Natural killer cell treated with Interleukin-12 subunit alpha and Interleukin-12 subunit beta and Interleukin-15 and Interleukin-18, amount 100 ng/mL, for 72 hours (primary cell): ENCODE measurements around the gene ACAA1. TPM values are rescaled to one million over a fixed set of nuclear protein-coding genes. Genes with fewer than 3 reads are reported as not detected.
A peak's percentile ranks its signal among the peaks of the same experiment; 100 is the strongest.

ENCODE experiments used
- ATAC-seq, 2 donors: fragments of 150-1000 bp; cut with Tn5 transposase in 1 of 2; sonication (Bioruptor Pico), chemical (Tn5 transposase) in 1 of 2; 2 replicates each; pipeline ENCODE4 v1.10.0; 2021
- DNase-seq: peaks from one replicate; pipeline ENCODE4 v3.0.0; 2022; ENCODE audit warnings: low spot score
- H3K27ac Mint-ChIP-seq, 2 donors: 1 replicate in 1 of 2; 2 replicates in 1 of 2; pipeline ENCODE4 v1.8.0; 2022; ENCODE audit warnings: mixed read lengths in 2 of 2, mild to moderate bottlenecking in 1 of 2, moderate library complexity in 1 of 2
- H3K27me3 Mint-ChIP-seq, 2 donors: 1 replicate in 1 of 2; 2 replicates in 1 of 2; pipeline ENCODE4 v1.8.0; 2022; ENCODE audit warnings: mixed read lengths in 2 of 2
- H3K36me3 Mint-ChIP-seq: one replicate; pipeline ENCODE4 v1.8.0; 2022; ENCODE audit warnings: mixed read lengths
- H3K4me1 Mint-ChIP-seq, 2 donors: 1 replicate in 1 of 2; 2 replicates in 1 of 2; pipeline ENCODE4 v1.8.0; 2022; ENCODE audit warnings: low read depth in 2 of 2, mixed read lengths in 2 of 2, mild to moderate bottlenecking in 1 of 2
- H3K4me3 Mint-ChIP-seq: one replicate; pipeline ENCODE4 v1.8.0; 2022; ENCODE audit warnings: mixed read lengths
- H3K9me3 Mint-ChIP-seq: 2 replicates; pipeline ENCODE4 v1.8.0; 2022; ENCODE audit warnings: mixed read lengths
- total RNA-seq, 2 donors: library from RNA; stranded (reverse); gene quantifications; one replicate each; pipeline ENCODE4 v1.2.3, GENCODE V29; 2022

Gene ACAA1, protein sequence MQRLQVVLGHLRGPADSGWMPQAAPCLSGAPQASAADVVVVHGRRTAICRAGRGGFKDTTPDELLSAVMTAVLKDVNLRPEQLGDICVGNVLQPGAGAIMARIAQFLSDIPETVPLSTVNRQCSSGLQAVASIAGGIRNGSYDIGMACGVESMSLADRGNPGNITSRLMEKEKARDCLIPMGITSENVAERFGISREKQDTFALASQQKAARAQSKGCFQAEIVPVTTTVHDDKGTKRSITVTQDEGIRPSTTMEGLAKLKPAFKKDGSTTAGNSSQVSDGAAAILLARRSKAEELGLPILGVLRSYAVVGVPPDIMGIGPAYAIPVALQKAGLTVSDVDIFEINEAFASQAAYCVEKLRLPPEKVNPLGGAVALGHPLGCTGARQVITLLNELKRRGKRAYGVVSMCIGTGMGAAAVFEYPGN
- 10 to 100 TPM; 78.6 to 88.2 TPM for total RNA-seq

- ATAC-seq (peak; percentile 96 to 97), DNase-seq (peak; percentile 100)
- peak within 1 kb of the TSS; percentile 96 to 97 for H3K27ac Mint-ChIP-seq
- H3K36me3 Mint-ChIP-seq: peaks cover 8% of the 10 kb centered on the region
- H3K4me3 Mint-ChIP-seq: peak within 1 kb of the TSS; percentile 99
- peaks cover 54 to 56% of the 10 kb centered on the region in 2 donors for H3K4me1 Mint-ChIP-seq
- no peaks in the 10 kb centered on the region for H3K9me3 Mint-ChIP-seq
- H3K27me3 Mint-ChIP-seq: no peaks in the 10 kb centered on the region
Measured at GRCh38 chr3:38136777-38137614, at the start of gene ACAA1. TSS of gene ACAA1 (minus strand) at chr3:38137127. CDS start at chr3:38137035, 92 bp downstream.

- Mint-ChIP-seq H3K27me3 (no peaks in the 10 kb centered on the region), H3K4me3 (no peak overlapping the region), H3K9me3 (no peaks in the 10 kb centered on the region), H3K27ac (no peak overlapping the region), H3K4me1 (peaks cover 27 to 38% of the 10 kb centered on the region in 2 donors), H3K36me3 (peaks cover 4% of the 10 kb centered on the region)
- ATAC-seq (no peak), DNase-seq (no peak)
Measured at GRCh38 chr3:38177181-38177580, 40.3 kb upstream of the ACAA1 start.

GRCh38 chr3:38173834-38174418 is 37.0 kb upstream of the ACAA1 start:
- peaks cover 45 to 54% of the 10 kb centered on the region in 2 donors for H3K4me1 Mint-ChIP-seq
- H3K9me3 Mint-ChIP-seq: no peaks in the 10 kb centered on the region
- no peak for DNase-seq
- no peaks in the 10 kb centered on the region for H3K36me3 Mint-ChIP-seq
- H3K4me3 Mint-ChIP-seq: peak overlapping the region; percentile 58
- H3K27me3 Mint-ChIP-seq: no peaks in the 10 kb centered on the region
- ATAC-seq: no peak
- peak overlapping the region in 1 of 2 donors; percentile 8 for H3K27ac Mint-ChIP-seq

DNA sequence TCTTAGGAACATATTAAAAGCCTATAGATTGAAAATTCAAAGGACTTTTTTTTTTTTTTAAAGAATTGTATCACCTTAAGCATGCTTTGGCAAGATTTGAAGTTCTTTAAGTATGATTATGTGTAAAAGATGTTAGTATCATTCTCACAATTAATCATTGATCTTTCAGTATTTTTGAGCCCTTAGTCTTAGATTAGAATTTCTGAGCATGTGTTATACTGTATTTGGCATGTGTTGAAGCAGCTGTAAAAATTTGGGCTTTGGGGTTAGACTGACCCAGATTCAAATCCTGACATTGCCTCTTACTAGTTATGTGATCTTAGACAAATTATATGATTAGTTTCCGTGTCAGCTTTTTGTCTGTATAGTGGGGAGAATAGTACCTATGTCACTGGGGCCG is 34.7 kb upstream of the ACAA1 start:
- ATAC-seq: peak in 1 of 2 donors; percentile 39
- Mint-ChIP-seq H3K4me3 (peak overlapping the region; percentile 40), H3K27me3 (no peaks in the 10 kb centered on the region), H3K27ac (peak overlapping the region; percentile 36 to 48), H3K4me1 (peaks cover 57 to 77% of the 10 kb centered on the region in 2 donors), H3K36me3 (no peaks in the 10 kb centered on the region), H3K9me3 (no peaks in the 10 kb centered on the region)
- no peak for DNase-seq

DNA sequence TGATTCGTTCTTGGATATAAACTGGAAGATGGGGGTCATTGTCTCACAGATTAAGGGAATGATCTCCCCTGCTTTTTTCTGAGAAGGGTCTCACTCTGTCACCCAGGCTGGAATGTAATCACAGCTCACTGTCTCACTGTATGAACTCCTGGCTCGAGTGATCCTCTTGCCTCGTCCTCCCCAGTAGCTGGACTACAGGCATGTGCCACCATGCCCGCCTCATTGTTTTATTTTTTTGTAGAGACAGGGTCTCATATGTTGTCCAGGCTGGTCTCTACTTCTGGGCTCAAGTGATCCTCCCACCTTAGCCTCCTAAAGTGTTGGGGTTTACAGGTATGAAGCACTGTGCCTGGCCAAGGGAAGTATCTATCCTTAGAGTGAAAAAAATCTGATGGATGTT is 33.8 kb upstream of the ACAA1 start:
- H3K27me3 Mint-ChIP-seq: no peaks in the 10 kb centered on the region
- H3K9me3 Mint-ChIP-seq: no peaks in the 10 kb centered on the region
- no peaks in the 10 kb centered on the region for H3K36me3 Mint-ChIP-seq

DNA sequence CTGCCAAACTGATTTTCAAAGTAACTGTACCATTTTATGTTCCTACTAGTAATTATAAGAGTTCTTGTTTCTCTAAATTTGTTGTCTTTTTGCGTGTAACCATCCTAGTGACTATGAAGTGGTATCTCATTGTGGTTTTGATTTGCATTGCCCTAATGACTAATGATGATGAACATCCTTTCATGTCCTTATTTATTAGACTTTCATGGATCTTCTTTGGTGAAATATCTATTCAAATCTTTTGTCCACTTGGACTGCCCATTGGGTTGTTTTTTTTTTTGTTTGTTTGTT is 32.0 kb upstream of the ACAA1 start:
- Mint-ChIP-seq H3K36me3 (no peaks in the 10 kb centered on the region), H3K9me3 (no peaks in the 10 kb centered on the region), H3K27ac (peak overlapping the region; percentile 66 to 94), H3K4me1 (peaks cover 61 to 78% of the 10 kb centered on the region in 2 donors), H3K4me3 (peak overlapping the region; percentile 95), H3K27me3 (no peaks in the 10 kb centered on the region)
- ATAC-seq: no peak
- DNase-seq: no peak

More for the DNA sequence above, 33.8 kb upstream of the ACAA1 start:
- Mint-ChIP-seq H3K4me1 (peaks cover 62 to 84% of the 10 kb centered on the region in 2 donors), H3K4me3 (no peak overlapping the region), H3K27ac (peak overlapping the region; percentile 48 to 55)
- ATAC-seq (no peak), DNase-seq (no peak)

DNA sequence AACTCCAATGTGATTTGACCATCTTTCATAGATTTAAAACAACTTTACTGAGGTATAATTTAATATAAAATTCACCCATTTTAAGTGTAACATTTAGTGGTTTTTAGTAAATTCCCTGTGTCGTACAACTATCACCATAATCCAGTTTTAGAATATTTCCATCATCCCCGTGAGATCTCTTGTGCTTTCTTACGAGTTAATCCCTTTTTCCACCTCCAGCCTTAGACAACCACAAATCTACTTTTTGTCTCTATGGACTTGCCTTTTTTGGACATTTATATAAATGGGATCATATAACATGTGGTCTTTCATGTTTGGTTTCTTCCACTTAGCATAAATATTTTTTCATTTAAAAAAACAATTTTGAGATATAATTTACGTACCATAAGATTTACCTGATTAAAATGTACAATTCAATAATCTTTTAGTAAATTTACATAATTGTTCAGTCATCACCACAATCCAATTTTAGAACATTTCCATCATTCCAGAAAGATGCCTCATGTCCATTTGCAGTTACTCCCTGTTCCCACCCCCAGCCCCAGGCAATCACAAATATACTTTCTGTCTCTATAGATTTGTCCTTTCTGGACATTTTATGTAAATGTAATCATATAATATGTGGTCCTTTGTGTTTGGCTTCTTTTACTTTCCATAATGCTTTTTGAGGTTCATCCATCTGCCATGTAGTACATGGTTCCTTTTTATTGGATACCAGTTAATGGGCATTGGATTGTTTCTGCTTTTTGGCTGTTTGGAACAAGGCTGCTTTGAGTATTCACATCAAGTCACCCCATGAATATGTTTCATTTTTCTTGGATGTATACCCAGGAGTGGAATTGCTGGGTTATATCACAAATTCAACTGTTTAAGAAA is 31.5 kb upstream of the ACAA1 start:
- Mint-ChIP-seq H3K4me1 (peaks cover 55 to 72% of the 10 kb centered on the region in 2 donors), H3K4me3 (peak overlapping the region; percentile 95), H3K36me3 (no peaks in the 10 kb centered on the region), H3K27ac (peak overlapping the region; percentile 66 to 94), H3K9me3 (no peaks in the 10 kb centered on the region), H3K27me3 (no peaks in the 10 kb centered on the region)
- DNase-seq: no peak
- ATAC-seq: no peak

- Mint-ChIP-seq H3K9me3 (no peaks in the 10 kb centered on the region), H3K4me1 (peaks cover 54 to 66% of the 10 kb centered on the region in 2 donors), H3K27me3 (no peaks in the 10 kb centered on the region), H3K36me3 (no peaks in the 10 kb centered on the region), H3K4me3 (peak overlapping the region; percentile 95), H3K27ac (peak overlapping the region; percentile 66 to 94)
- DNase-seq: no peak
- no peak for ATAC-seq
Measured at GRCh38 chr3:38167591-38167990, 30.7 kb upstream of the ACAA1 start.

DNA sequence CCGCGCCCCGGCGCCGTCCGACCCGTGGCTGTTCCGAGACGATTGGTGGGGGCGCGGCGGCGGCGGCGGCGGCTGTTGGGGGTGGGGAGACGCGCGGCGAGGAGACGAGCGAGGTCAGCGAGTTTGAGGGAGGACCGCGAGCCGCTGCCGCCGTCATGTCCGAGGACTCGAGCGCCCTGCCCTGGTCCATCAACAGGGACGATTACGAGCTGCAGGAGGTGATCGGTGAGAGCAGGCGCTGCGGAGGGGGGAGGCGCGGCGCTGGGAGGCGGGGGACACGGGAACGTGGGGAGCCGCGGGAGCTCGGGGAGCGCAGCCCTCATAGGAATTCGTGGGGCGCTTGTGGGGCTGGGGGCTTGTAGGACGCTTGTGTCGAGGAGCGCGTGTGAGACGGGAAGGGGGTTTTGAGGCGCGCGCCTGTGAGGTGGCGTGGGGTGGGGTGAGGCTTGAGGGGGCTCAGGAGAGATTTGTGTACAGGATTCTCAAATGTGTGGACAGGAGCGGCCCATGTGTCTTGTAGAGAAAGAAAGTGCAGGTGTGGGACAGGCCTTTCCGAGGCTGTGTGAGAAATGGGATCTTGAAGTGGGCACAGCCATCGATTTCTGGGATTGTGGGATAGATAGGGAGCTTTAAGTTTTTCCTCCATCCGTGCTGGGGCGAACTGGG is 28.9 kb upstream of the ACAA1 start:
- ATAC-seq: no peak
- Mint-ChIP-seq H3K4me1 (peaks cover 45 to 51% of the 10 kb centered on the region in 2 donors), H3K9me3 (no peaks in the 10 kb centered on the region), H3K36me3 (no peaks in the 10 kb centered on the region), H3K27ac (peak overlapping the region; percentile 94 to 97), H3K4me3 (peak overlapping the region; percentile 95), H3K27me3 (no peaks in the 10 kb centered on the region)
- DNase-seq: no peak

DNA sequence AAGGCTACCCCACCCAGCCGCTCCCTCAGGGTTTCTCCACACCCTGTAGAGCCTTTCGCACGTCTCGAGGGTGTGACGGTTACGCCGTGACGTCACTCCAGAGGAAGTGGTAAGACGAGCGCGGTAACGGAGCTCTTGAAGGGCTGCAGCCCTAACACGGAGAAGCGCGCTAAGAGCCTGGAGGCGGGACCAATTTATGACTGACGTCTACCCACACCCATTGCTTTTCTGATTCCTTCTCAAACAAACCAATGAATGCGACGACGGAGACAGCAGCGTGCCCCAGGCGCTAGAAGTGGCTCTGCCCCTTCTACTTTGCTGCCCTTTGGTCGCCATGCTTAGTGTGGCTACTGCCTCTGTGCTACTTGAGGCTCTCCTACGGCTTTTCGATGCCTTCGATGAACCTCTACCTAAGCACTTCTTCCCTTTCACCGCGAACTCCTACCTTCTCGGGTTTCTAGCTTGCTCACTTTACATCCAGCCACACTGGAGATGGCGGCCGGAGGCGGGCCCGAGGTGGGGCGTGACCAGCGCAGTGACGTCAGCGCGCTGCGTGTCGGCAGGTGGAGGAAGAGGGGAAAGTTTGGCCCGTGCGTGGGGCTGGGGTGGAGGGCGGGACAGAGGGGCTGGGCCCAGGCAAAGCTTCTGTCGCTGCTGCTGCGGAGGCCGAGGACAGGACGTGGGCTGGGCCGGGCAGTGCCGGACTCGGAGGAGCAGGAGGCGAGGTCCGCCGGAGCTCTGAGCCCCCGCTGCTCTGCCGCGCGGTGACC is 28.2 kb upstream of the ACAA1 start, which contains the start of gene OXSR1:
OXSR1 (plus strand) TSS at position 586 of the 770 bp plus-strand sequence. CDS start 340 bp downstream, outside the sequence.
- peak; percentile 99 for DNase-seq
- no peaks in the 10 kb centered on the region for H3K36me3 Mint-ChIP-seq
- no peaks in the 10 kb centered on the region for H3K9me3 Mint-ChIP-seq
- H3K27me3 Mint-ChIP-seq: no peaks in the 10 kb centered on the region
- H3K27ac Mint-ChIP-seq: peak within 1 kb of the TSS; percentile 94 to 97
- ATAC-seq: peak; percentile 93 to 95
- H3K4me1 Mint-ChIP-seq: peaks cover 39 to 44% of the 10 kb centered on the region in 2 donors
- peak within 1 kb of the TSS; percentile 95 for H3K4me3 Mint-ChIP-seq

- Mint-ChIP-seq H3K9me3 (no peaks in the 10 kb centered on the region), H3K36me3 (no peaks in the 10 kb centered on the region), H3K4me1 (peaks cover 38 to 44% of the 10 kb centered on the region in 2 donors), H3K4me3 (peak overlapping the region; percentile 95), H3K27me3 (no peaks in the 10 kb centered on the region), H3K27ac (peak overlapping the region; percentile 94 to 97)
- ATAC-seq (no peak), DNase-seq (no peak)
Measured at GRCh38 chr3:38164643-38164951, 27.7 kb upstream of the ACAA1 start.
